K562 (cell line): Measurements from ENCODE around the gene NELL1. TPM values are rescaled to one million over a fixed set of nuclear protein-coding genes. Genes with fewer than 3 reads are reported as not detected.

Source experiments
- ATAC-seq: fragments of 200-7000 bp; cut with Tn5 transposase; 3 replicates; pipeline ENCODE4 v1.9.1; 2020; ENCODE audit warnings: moderate library complexity
- BruUV-seq: library from RNA; stranded (reverse); fragments of 400-500 nt; replicated peaks from 2 replicates; lab custom pipeline; 2021; lab: Mats Ljungman, UMichigan
- CTCF ChIA-PET: fragments of 300-600 bp; formaldehyde crosslinking; extraction: SDS; loops from one replicate; lab custom pipeline; 2021; ENCODE audit warnings: low intra/inter-chr PET ratio; lab: Yijun Ruan, JAX
- POLR2A ChIA-PET: fragments of 300-600, 350-650 bp; sonication (Branson Sonifier 250); formaldehyde crosslinking; extraction: SDS; loops from one replicate; lab custom pipeline; 2021; ENCODE audit warnings: antibody characterized with exemption, inconsistent platforms; lab: Yijun Ruan, JAX
- DNase-seq, 4 experiments: peaks; one replicate each; pipeline versions ENCODE4 v3.0.0 to v3.0.0-alpha.2; 2011 to 2018; ENCODE audit warnings: low spot score in 3 of 4, mixed read lengths in 3 of 4; ENCODE audit errors: extremely low read depth in 1 of 4
- FAIRE-seq: peaks from 2 replicates; lab custom pipeline; 2011; peaks lifted over from hg19 to GRCh38; lab: Jason Lieb, UNC
- H2AFZ ChIP-seq: 2 replicates; pipeline ENCODE4 v1.6.0; 2011; ENCODE audit warnings: low read depth, low read length, control low read depth, inconsistent platforms
- H3K27ac ChIP-seq: fragments of 200-600 bp; 3 replicates; pipeline ENCODE4 v1.8.0; 2011; ENCODE audit warnings: low read depth, mild to moderate bottlenecking, control low read depth, inconsistent platforms, low read length, moderate library complexity, mixed read lengths; ENCODE audit errors: extremely low read depth
- H3K27me3 ChIP-seq, 2 experiments: fragments of 300-600 bp in 1 of 2; 2 replicates in 1 of 2; 3 replicates in 1 of 2; pipeline versions ENCODE4 v1.6.0 to v1.8.0; 2011; ENCODE audit warnings: inconsistent platforms in 2 of 2, low read length in 2 of 2, mild to moderate bottlenecking in 1 of 2, mixed read lengths in 1 of 2, moderate library complexity in 1 of 2; ENCODE audit not compliant: control insufficient read depth in 2 of 2, insufficient read depth in 2 of 2
- H3K36me3 ChIP-seq: fragments of 300-600 bp; 3 replicates; pipeline ENCODE4 v1.8.0; 2011; ENCODE audit warnings: mild to moderate bottlenecking, low read length, inconsistent platforms; ENCODE audit not compliant: control insufficient read depth, insufficient read depth
- H3K4me1 ChIP-seq, 2 experiments: fragments of 200-600 bp in 1 of 2; replicated peaks in 1 of 2; 2 replicates in 1 of 2; 3 replicates in 1 of 2; pipeline versions ENCODE4 v1.5.1 to v1.8.0; 2011; ENCODE audit warnings: inconsistent platforms in 2 of 2, low read length in 2 of 2, mild to moderate bottlenecking in 1 of 2, mixed read lengths in 1 of 2, moderate library complexity in 1 of 2; ENCODE audit not compliant: control insufficient read depth in 2 of 2, insufficient read depth in 2 of 2
- H3K4me2 ChIP-seq: 2 replicates; pipeline ENCODE4 v1.6.1; 2011; ENCODE audit warnings: low read length, control low read depth, inconsistent platforms, mixed read lengths; ENCODE audit not compliant: insufficient read depth
- H3K4me3 ChIP-seq: fragments of 200-600 bp; sonication (generic), shearing (Covaris generic); 2 replicates; pipeline ENCODE4 v1.5.1; 2016; ENCODE audit warnings: control low read depth, inconsistent platforms
- H3K79me2 ChIP-seq: fragments of 200-600 bp; 3 replicates; pipeline ENCODE4 v1.8.0; 2011; ENCODE audit warnings: low read length, inconsistent platforms; ENCODE audit not compliant: control insufficient read depth, insufficient read depth
- H3K9ac ChIP-seq, 2 experiments: 2 replicates each; pipeline versions ENCODE4 v1.6.0 to v1.6.1; 2011; ENCODE audit warnings: low read depth in 2 of 2, low read length in 2 of 2, control low read depth in 1 of 2, inconsistent platforms in 1 of 2, mild to moderate bottlenecking in 1 of 2, mixed read lengths in 1 of 2; ENCODE audit not compliant: insufficient read depth in 1 of 2
- H3K9me1 ChIP-seq: one replicate; pipeline ENCODE4 v1.6.0; 2011; ENCODE audit warnings: inconsistent platforms, mild to moderate bottlenecking, low read length, moderate library complexity; ENCODE audit not compliant: control insufficient read depth, insufficient read depth
- H3K9me3 ChIP-seq: replicated peaks from 2 replicates; pipeline ENCODE4 v1.5.1; 2011; ENCODE audit warnings: low read depth, low read length, inconsistent platforms; ENCODE audit not compliant: control insufficient read depth, insufficient read depth
- H4K20me1 ChIP-seq: replicated peaks from 2 replicates; pipeline ENCODE4 v1.6.1; 2011; ENCODE audit warnings: low read length, inconsistent platforms, mixed read lengths; ENCODE audit not compliant: control insufficient read depth, insufficient read depth
- CREB1 ChIP-seq, 2 experiments: sonication (generic) in 1 of 2; formaldehyde crosslinking in 1 of 2; IDR thresholded peaks; 2 replicates each; pipeline versions ENCODE4 v1.6.1 to v1.8.0; 2012 to 2022; ENCODE audit warnings: inconsistent platforms in 1 of 2, mild to moderate bottlenecking in 1 of 2, missing genetic modification reagents in 1 of 2, moderate library complexity in 1 of 2
- MYC ChIP-seq, 2 experiments: fragments of 250-450 bp in 1 of 2; sonication (Bioruptor Pico) in 1 of 2; IDR thresholded peaks; 2 replicates each; pipeline versions ENCODE4 v1.5.1 to v1.6.1; 2012 to 2021; ENCODE audit warnings: low read depth in 2 of 2, borderline replicate concordance in 1 of 2, improper control_type of control experiment in 1 of 2, low read length in 1 of 2, mild to moderate bottlenecking in 1 of 2, moderate library complexity in 1 of 2
- NRF1 ChIP-seq, 2 experiments: fragments of 450-650 bp; IDR thresholded peaks in 1 of 2; conservative IDR thresholded peaks in 1 of 2; 2 replicates each; pipeline ENCODE4 v1.6.1; 2014; ENCODE audit warnings: mild to moderate bottlenecking in 2 of 2
- PYGO2 ChIP-seq: fragments of 450-650 bp; IDR thresholded peaks from 2 replicates; pipeline ENCODE4 v1.6.1; 2016; ENCODE audit warnings: mild to moderate bottlenecking, missing genetic modification characterization, moderate library complexity, missing compliant biosample characterization
- RAD21 ChIP-seq, 2 experiments: fragments of 250-450 bp in 1 of 2; fragments of 450-650 bp in 1 of 2; sonication (Bioruptor Pico) in 1 of 2; formaldehyde crosslinking in 1 of 2; IDR thresholded peaks in 1 of 2; conservative IDR thresholded peaks in 1 of 2; 2 replicates each; pipeline versions ENCODE4 v1.4.0 to v1.8.0; 2020 to 2022; ENCODE audit warnings: mild to moderate bottlenecking in 2 of 2, moderate library complexity in 1 of 2
- STAG1 ChIP-seq: sonication (generic); formaldehyde crosslinking; IDR thresholded peaks from 2 replicates; pipeline ENCODE4 v1.5.0; 2020; ENCODE audit warnings: missing genetic modification reagents, borderline replicate concordance
- ZFP36 ChIP-seq: fragments of 150-350 bp; IDR thresholded peaks from 2 replicates; pipeline ENCODE4 v1.6.1; 2018; ENCODE audit warnings: low read length, low read depth; ENCODE audit not compliant: partially characterized antibody
- WGBS: fragments of 100-300 bp; shearing (Covaris generic); methylation state at CpG from one replicate; pipeline ENCODE4 v1.1.6; 2016; ENCODE audit warnings: low coverage, mixed read lengths; ENCODE audit not compliant: insufficient coverage; ENCODE audit errors: missing lambda C conversion rate; 5-methylcytosine and 5-hydroxymethylcytosine counted together
- in situ Hi-C: fragments of 300-500 bp; cut with MboI; formaldehyde crosslinking; loops from 4 replicates; pipeline ENCODE4 v1.15.0; 2018; ENCODE audit warnings: inconsistent platforms, mixed read lengths
- intact Hi-C: fragments of 100-400 bp; cut with micrococcal nuclease; formaldehyde crosslinking; loops from 2 replicates; pipeline ENCODE4 v1.14.2; 2022
- polyA plus RNA-seq, 8 experiments: library from polyadenylated mRNA; depleted of rRNA in 4 of 8; stranded (reverse) in 5 of 8; unstranded in 3 of 8; fragments of >200 nt; fragmentation: Nextera tagmentation in 2 of 8; fragmentation: Illumina TruSeq in 1 of 8; extraction: Ambion mirVana in 2 of 8; extraction: Trizol in 1 of 8; gene quantifications; 2 replicates each; pipeline versions ENCODE4 v1.2.1 to v1.2.3, GENCODE V29; 2011 to 2014; ENCODE audit warnings: inconsistent platforms in 1 of 8, missing spikeins in 1 of 8
- total RNA-seq, 7 experiments: library from RNA; depleted of rRNA in 6 of 7; stranded (reverse); fragments of >200 nt in 6 of 7; fragmentation: Illumina TruSeq in 2 of 7; extraction: Trizol in 2 of 7; gene quantifications; 2 replicates each; pipeline versions ENCODE4 v1.2.1 to v1.2.3, GENCODE V29; 2011 to 2021; ENCODE audit warnings: low replicate concordance in 1 of 7
- TF ChIP-seq, protein P1 (sequence below): fragments of 150-350 bp; IDR thresholded peaks from 2 replicates; pipeline ENCODE4 v1.6.1; 2014; ENCODE audit warnings: low read depth, mild to moderate bottlenecking, low read length, borderline replicate concordance
- TF ChIP-seq, protein P2 (sequence below): fragments of 250-450 bp; sonication (Bioruptor Pico); IDR thresholded peaks from 2 replicates; pipeline ENCODE4 v1.6.1; 2021; ENCODE audit warnings: mild to moderate bottlenecking
- TF ChIP-seq, protein P3 (sequence below): fragments of 450-650 bp; IDR thresholded peaks from 2 replicates; pipeline ENCODE4 v1.6.1; 2016; ENCODE audit warnings: borderline replicate concordance

The NELL1 gene
- total and polyA plus RNA-seq, 9 of the 15 experiments (the other 6 are each of a cell fraction or from before 2014, with no cell fraction given): not detected

DNA sequence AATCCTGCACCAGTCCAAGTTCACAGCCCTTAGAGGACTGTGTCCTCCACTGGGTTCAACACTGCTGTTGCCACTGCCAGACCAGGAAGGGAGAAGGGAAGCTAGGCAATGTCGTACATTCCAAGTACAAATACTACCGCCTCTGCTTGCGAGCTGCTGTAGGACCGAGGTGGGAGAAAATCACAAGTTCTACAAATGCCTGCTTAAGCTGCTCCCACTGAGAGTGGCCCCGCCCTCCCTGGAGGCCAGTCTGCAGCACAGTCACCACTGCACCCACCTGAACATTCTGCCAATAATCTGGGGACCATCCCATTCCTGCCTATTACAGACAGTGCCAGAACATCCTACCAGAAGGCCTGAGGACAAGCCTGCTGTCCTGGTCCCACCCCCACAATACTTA is 816.0 kb downstream of the NELL1 start (continued):
- TF ChIP-seq, protein P1, sequence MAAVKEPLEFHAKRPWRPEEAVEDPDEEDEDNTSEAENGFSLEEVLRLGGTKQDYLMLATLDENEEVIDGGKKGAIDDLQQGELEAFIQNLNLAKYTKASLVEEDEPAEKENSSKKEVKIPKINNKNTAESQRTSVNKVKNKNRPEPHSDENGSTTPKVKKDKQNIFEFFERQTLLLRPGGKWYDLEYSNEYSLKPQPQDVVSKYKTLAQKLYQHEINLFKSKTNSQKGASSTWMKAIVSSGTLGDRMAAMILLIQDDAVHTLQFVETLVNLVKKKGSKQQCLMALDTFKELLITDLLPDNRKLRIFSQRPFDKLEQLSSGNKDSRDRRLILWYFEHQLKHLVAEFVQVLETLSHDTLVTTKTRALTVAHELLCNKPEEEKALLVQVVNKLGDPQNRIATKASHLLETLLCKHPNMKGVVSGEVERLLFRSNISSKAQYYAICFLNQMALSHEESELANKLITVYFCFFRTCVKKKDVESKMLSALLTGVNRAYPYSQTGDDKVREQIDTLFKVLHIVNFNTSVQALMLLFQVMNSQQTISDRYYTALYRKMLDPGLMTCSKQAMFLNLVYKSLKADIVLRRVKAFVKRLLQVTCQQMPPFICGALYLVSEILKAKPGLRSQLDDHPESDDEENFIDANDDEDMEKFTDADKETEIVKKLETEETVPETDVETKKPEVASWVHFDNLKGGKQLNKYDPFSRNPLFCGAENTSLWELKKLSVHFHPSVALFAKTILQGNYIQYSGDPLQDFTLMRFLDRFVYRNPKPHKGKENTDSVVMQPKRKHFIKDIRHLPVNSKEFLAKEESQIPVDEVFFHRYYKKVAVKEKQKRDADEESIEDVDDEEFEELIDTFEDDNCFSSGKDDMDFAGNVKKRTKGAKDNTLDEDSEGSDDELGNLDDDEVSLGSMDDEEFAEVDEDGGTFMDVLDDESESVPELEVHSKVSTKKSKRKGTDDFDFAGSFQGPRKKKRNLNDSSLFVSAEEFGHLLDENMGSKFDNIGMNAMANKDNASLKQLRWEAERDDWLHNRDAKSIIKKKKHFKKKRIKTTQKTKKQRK: no peak
- TF ChIP-seq PYGO2 (tag) (no peak), ZFP36 (no peak)
- TF ChIP-seq, protein P2, sequence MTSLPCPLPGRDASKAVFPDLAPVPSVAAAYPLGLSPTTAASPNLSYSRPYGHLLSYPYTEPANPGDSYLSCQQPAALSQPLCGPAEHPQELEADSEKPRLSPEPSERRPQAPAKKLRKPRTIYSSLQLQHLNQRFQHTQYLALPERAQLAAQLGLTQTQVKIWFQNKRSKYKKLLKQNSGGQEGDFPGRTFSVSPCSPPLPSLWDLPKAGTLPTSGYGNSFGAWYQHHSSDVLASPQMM: no peak

DNA sequence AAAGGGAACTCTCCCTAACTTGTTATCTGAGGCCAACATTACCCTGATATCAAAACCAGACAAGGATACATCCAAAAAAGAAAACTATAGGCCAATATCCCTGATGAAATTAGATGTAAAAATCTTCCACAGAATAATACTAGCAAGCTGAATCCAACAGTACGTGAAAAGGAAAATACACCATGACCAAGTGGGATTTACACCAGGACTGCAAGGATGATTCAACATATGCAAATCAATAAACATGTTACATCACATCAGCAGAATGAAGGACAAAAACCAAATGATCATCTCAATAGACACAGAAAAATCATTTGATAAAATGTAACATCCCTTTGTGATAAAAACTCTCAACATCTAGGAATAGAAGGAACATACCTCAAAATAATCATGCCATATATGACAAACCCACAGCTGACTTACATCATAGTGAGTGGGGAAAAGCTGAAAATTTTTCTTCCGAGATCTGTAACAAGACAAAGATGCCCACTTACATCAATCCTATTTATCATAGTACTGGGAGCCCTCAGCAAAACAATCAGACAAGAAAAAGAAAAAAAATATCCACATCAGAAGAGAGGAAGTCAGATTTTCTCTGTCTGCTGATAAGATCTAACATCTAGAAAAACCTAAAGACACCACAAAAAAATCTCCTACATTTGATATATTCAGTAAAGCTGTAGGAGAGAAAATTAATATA is 820.2 kb downstream of the NELL1 start:
- intact Hi-C loops: no loop called here
- FAIRE-seq: no peak
- in situ Hi-C loops: no loop called here
- no peak for TF ChIP-seq NRF1 (conservative IDR thresholded peaks at IDR 0.05 in 1 of 2, IDR thresholded peaks at IDR 0.05 in 1 of 2)
- TF ChIP-seq RAD21 (CRISPR knock-in tag; conservative IDR thresholded peaks at IDR 0.05 in 1 of 2, IDR thresholded peaks at IDR 0.05 in 1 of 2): no peak
- TF ChIP-seq, protein P3, sequence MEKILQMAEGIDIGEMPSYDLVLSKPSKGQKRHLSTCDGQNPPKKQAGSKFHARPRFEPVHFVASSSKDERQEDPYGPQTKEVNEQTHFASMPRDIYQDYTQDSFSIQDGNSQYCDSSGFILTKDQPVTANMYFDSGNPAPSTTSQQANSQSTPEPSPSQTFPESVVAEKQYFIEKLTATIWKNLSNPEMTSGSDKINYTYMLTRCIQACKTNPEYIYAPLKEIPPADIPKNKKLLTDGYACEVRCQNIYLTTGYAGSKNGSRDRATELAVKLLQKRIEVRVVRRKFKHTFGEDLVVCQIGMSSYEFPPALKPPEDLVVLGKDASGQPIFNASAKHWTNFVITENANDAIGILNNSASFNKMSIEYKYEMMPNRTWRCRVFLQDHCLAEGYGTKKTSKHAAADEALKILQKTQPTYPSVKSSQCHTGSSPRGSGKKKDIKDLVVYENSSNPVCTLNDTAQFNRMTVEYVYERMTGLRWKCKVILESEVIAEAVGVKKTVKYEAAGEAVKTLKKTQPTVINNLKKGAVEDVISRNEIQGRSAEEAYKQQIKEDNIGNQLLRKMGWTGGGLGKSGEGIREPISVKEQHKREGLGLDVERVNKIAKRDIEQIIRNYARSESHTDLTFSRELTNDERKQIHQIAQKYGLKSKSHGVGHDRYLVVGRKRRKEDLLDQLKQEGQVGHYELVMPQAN: no peak
- TF ChIP-seq MYC (IDR thresholded peaks at IDR 0.05; ENCODE audit: low read depth, low read length): no peak
- no peak for TF ChIP-seq MYC (CRISPR knock-in tag; IDR thresholded peaks at IDR 0.05; ENCODE audit: borderline replicate concordance, low read depth)
- no peak for TF ChIP-seq STAG1 (CRISPR knock-in tag)
- no peak for TF ChIP-seq ZFP36
- TF ChIP-seq CREB1 (IDR thresholded peaks at IDR 0.05): no peak
- TF ChIP-seq CREB1 (CRISPR knock-in tag; IDR thresholded peaks at IDR 0.05): no peak

More for the DNA sequence above, 820.2 kb downstream of the NELL1 start:
- Histone ChIP-seq H3K27me3 (no peaks in the 10 kb centered on the region), H3K79me2 (no peaks in the 10 kb centered on the region), H3K4me2 (no peak overlapping the region), H3K36me3 (no peaks in the 10 kb centered on the region), H3K9me3 (no peaks in the 10 kb centered on the region; the same call in 1 of the 2 replicates), H3K27ac (no peak overlapping the region), H2AFZ (no peak overlapping the region), H3K9me1 (no peaks in the 10 kb centered on the region), H3K4me1 (no peaks in the 10 kb centered on the region), H3K4me3 (no peak overlapping the region), H3K9ac (no peak overlapping the region), H4K20me1 (no peaks in the 10 kb centered on the region)
- 0% methylated on average over 2 of the region's 2 CpGs for WGBS
- ChIA-PET CTCF (interaction anchor here (0.7 kb wide), 1 partner anchor 407 kb away, joined by 6 read pairs; no protein-coding TSS in a partner anchor), POLR2A (no interaction called here)
- BruUV-seq: no TSS peak
- ATAC-seq (no peak), DNase-seq (no peak)
